GM12872 (cell line): ENCODE measurements around the gene CHST11.

Source experiments
- CTCF ChIP-seq: IDR thresholded peaks from 3 replicates; pipeline ENCODE4 v1.5.1; 2011; ENCODE audit warnings: low read depth, mild to moderate bottlenecking, low read length, moderate library complexity; ENCODE audit not compliant: insufficient read depth

CHST11 gene

GRCh38 chr12:104695453-104696148, 238.9 kb downstream of the CHST11 start:
- no peak for TF ChIP-seq CTCF

GRCh38 chr12:104697186-104697585, 240.4 kb downstream of the CHST11 start:
- no peak for TF ChIP-seq CTCF

GRCh38 chr12:104698871-104699270, 242.1 kb downstream of the CHST11 start:
- no peak for TF ChIP-seq CTCF

- no peak for TF ChIP-seq CTCF
These were observed 242.9 kb downstream of the CHST11 start for GRCh38 chr12:104699489-104700190.

- TF ChIP-seq CTCF: no peak
These were observed 243.6 kb downstream of the CHST11 start for GRCh38 chr12:104700324-104700723.

GRCh38 chr12:104701301-104701700, 244.6 kb downstream of the CHST11 start:
- TF ChIP-seq CTCF: no peak

- TF ChIP-seq CTCF: no peak
These were observed 245.0 kb downstream of the CHST11 start for GRCh38 chr12:104701756-104702155.
